Loucy (cell line): ENCODE measurements around the gene ERF.

Source experiments
- EZH2phosphoT487 ChIP-seq: fragments of 200-600 bp; IDR thresholded peaks from 2 replicates; pipeline ENCODE4 v1.6.1; 2018; ENCODE audit warnings: antibody characterized with exemption, mild to moderate bottlenecking, moderate library complexity, borderline replicate concordance
- TF ChIP-seq, protein P1 (sequence below): fragments of 200-600 bp; sonication (generic); conservative IDR thresholded peaks from 2 replicates; pipeline ENCODE4 v1.5.1; 2014; ENCODE audit warnings: mild to moderate bottlenecking, antibody characterized with exemption, low read length

DNA sequence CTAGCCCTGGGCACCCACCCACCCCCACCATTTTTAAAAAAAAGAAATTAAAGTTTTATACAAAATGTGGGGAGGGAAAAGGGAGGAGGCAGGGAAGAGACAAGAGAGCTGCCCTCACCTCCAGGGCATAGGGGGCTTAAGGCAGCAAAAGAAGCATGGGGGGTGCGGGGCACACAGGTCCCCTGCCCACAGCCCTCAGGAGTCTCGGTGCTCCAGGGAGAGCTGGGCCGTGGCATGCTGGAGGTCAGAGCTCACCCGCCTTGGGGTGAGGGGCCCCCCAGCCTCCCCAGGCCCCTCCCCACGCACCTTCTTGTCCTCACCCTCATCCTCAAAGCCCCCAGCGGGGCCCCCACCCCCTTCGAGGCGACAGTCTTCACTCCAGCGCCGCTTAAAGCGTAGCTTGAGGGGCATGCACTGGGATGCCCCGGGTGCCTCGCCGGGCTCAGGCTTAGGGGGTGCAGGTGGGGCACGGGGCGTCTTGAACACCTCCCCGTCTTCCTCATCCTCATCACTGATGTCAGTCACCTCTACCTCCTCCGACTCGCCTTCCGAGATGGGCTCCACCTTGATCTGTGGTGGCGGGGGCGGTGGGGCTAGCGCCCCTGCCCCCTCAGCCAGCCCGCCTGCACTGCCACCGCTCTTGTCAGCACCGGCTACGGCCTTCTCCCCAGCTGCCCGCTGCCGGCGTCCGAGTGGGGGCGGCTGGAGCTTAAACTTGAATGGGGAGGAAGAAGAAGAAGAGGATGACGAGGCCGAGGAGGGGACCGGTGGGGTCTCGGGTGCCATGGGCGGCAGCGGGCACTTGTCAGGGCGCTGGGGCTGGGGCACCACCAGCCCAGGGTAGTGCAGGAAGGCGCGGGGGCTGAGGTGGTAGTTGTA, 6.4 kb downstream of the ERF start:
- TF ChIP-seq, protein P1, sequence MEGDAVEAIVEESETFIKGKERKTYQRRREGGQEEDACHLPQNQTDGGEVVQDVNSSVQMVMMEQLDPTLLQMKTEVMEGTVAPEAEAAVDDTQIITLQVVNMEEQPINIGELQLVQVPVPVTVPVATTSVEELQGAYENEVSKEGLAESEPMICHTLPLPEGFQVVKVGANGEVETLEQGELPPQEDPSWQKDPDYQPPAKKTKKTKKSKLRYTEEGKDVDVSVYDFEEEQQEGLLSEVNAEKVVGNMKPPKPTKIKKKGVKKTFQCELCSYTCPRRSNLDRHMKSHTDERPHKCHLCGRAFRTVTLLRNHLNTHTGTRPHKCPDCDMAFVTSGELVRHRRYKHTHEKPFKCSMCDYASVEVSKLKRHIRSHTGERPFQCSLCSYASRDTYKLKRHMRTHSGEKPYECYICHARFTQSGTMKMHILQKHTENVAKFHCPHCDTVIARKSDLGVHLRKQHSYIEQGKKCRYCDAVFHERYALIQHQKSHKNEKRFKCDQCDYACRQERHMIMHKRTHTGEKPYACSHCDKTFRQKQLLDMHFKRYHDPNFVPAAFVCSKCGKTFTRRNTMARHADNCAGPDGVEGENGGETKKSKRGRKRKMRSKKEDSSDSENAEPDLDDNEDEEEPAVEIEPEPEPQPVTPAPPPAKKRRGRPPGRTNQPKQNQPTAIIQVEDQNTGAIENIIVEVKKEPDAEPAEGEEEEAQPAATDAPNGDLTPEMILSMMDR, result no peak
- no peak for TF ChIP-seq EZH2phosphoT487
